ENCODE measurements around the gene TAL2. TPM values are rescaled to one million over a fixed set of nuclear protein-coding genes. Genes with fewer than 3 reads are reported as not detected.

TAL2 gene
- total and polyA plus RNA-seq, 9 of the 15 experiments (the other 6 are each of a cell fraction or from before 2014, with no cell fraction given): 0.21 to 3.7 (median 1.1) TPM; not detected in 1

DNA sequence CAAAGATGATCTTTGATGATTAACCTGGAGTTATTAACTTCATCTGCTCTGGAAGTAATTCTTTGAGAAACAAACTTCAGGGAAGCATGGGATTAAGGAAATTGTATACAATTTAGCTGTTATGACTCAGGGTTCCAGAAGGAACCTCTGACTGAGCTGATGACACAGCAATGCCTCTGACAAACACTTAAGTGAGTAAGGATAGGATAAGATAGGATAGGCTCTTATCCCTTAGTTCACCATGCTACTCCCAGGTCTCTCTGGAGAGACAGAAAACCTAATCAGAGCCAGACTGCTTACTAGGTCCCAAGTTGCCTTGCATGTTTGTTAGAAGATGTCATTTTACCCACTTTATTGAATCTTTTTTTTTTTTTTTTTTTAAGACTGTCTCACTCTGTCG, 19.5 kb downstream of the TAL2 start (continued):
- TF ChIP-seq SMC3 (conservative IDR thresholded peaks at IDR 0.05; ENCODE audit: insufficient read depth, low read depth, low read length) (no peak), CTBP1 (IDR thresholded peaks at IDR 0.05; ENCODE audit: borderline replicate concordance) (peak; percentile 68), PHB (CRISPR knock-in tag; IDR thresholded peaks at IDR 0.05) (no peak), CXXC5 (CRISPR knock-in tag; IDR thresholded peaks at IDR 0.05) (no peak), TAL1 (IDR thresholded peaks at IDR 0.05) (peak; percentile 80), THRAP3 (IDR thresholded peaks at IDR 0.05; ENCODE audit: borderline replicate concordance) (no peak), RFX5 (IDR thresholded peaks at IDR 0.05; ENCODE audit: low read depth, low read length) (no peak), BCOR (IDR thresholded peaks at IDR 0.05) (0 out of 2 replicates have a peak, but pooled peaks have one; percentile 33), FUS (optimal IDR thresholded peaks at IDR 0.05; ENCODE audit: low read depth, low read length) (no peak), TAF1 (IDR thresholded peaks at IDR 0.05; ENCODE audit: control insufficient read depth, extremely low read depth, insufficient read depth, low read length, severe bottlenecking) (no peak), MEF2D (tag; conservative IDR thresholded peaks at IDR 0.05; ENCODE audit: low read depth) (no peak), ASH1L (IDR thresholded peaks at IDR 0.05; ENCODE audit: borderline replicate concordance, low read depth, partially characterized antibody) (no peak), ETV5 (CRISPR knock-in tag; IDR thresholded peaks at IDR 0.05; ENCODE audit: low read depth) (no peak), ELF2 (CRISPR knock-in tag; IDR thresholded peaks at IDR 0.05) (no peak), POLR3G (IDR thresholded peaks at IDR 0.05; ENCODE audit: extremely low read depth, insufficient read length, insufficient replicate concordance) (no peak), EP400 (IDR thresholded peaks at IDR 0.05) (no peak), FOXK1 (CRISPR knock-in tag; IDR thresholded peaks at IDR 0.05; ENCODE audit: borderline replicate concordance) (no peak), LEF1 (IDR thresholded peaks at IDR 0.05) (0 out of 2 replicates have a peak, but pooled peaks have one; percentile 40)
- TF ChIP-seq, protein P1, sequence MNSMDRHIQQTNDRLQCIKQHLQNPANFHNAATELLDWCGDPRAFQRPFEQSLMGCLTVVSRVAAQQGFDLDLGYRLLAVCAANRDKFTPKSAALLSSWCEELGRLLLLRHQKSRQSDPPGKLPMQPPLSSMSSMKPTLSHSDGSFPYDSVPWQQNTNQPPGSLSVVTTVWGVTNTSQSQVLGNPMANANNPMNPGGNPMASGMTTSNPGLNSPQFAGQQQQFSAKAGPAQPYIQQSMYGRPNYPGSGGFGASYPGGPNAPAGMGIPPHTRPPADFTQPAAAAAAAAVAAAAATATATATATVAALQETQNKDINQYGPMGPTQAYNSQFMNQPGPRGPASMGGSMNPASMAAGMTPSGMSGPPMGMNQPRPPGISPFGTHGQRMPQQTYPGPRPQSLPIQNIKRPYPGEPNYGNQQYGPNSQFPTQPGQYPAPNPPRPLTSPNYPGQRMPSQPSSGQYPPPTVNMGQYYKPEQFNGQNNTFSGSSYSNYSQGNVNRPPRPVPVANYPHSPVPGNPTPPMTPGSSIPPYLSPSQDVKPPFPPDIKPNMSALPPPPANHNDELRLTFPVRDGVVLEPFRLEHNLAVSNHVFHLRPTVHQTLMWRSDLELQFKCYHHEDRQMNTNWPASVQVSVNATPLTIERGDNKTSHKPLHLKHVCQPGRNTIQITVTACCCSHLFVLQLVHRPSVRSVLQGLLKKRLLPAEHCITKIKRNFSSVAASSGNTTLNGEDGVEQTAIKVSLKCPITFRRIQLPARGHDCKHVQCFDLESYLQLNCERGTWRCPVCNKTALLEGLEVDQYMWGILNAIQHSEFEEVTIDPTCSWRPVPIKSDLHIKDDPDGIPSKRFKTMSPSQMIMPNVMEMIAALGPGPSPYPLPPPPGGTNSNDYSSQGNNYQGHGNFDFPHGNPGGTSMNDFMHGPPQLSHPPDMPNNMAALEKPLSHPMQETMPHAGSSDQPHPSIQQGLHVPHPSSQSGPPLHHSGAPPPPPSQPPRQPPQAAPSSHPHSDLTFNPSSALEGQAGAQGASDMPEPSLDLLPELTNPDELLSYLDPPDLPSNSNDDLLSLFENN (IDR thresholded peaks at IDR 0.05; ENCODE audit: low read depth in 2 of 2, low read length in 2 of 2): 0 out of 4 replicates have a peak, but pooled peaks of 1 of the 2 experiments have one; percentile 53
- TF ChIP-seq, protein P2, sequence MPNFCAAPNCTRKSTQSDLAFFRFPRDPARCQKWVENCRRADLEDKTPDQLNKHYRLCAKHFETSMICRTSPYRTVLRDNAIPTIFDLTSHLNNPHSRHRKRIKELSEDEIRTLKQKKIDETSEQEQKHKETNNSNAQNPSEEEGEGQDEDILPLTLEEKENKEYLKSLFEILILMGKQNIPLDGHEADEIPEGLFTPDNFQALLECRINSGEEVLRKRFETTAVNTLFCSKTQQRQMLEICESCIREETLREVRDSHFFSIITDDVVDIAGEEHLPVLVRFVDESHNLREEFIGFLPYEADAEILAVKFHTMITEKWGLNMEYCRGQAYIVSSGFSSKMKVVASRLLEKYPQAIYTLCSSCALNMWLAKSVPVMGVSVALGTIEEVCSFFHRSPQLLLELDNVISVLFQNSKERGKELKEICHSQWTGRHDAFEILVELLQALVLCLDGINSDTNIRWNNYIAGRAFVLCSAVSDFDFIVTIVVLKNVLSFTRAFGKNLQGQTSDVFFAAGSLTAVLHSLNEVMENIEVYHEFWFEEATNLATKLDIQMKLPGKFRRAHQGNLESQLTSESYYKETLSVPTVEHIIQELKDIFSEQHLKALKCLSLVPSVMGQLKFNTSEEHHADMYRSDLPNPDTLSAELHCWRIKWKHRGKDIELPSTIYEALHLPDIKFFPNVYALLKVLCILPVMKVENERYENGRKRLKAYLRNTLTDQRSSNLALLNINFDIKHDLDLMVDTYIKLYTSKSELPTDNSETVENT (CRISPR knock-in tag; IDR thresholded peaks at IDR 0.05): no peak
- TF ChIP-seq, protein P3, sequence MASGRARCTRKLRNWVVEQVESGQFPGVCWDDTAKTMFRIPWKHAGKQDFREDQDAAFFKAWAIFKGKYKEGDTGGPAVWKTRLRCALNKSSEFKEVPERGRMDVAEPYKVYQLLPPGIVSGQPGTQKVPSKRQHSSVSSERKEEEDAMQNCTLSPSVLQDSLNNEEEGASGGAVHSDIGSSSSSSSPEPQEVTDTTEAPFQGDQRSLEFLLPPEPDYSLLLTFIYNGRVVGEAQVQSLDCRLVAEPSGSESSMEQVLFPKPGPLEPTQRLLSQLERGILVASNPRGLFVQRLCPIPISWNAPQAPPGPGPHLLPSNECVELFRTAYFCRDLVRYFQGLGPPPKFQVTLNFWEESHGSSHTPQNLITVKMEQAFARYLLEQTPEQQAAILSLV (tag; IDR thresholded peaks at IDR 0.05): no peak
- TF ChIP-seq, protein P4, sequence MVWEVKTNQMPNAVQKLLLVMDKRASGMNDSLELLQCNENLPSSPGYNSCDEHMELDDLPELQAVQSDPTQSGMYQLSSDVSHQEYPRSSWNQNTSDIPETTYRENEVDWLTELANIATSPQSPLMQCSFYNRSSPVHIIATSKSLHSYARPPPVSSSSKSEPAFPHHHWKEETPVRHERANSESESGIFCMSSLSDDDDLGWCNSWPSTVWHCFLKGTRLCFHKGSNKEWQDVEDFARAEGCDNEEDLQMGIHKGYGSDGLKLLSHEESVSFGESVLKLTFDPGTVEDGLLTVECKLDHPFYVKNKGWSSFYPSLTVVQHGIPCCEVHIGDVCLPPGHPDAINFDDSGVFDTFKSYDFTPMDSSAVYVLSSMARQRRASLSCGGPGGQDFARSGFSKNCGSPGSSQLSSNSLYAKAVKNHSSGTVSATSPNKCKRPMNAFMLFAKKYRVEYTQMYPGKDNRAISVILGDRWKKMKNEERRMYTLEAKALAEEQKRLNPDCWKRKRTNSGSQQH (CRISPR knock-in tag; IDR thresholded peaks at IDR 0.05): no peak

Measured in K562 (cell line).